Right cardiac atrium (tissue), 5 donors: ENCODE data around the gene INO80E. TPM values are rescaled to one million over a fixed set of nuclear protein-coding genes. Genes with fewer than 3 reads are reported as not detected.
"Not testable (repeated sequence)": the region's sequence is repeated elsewhere in the genome, so short reads cannot be mapped to it uniquely, and the experiment has no call there.

Experiments used
- ATAC-seq, 2 donors: fragments of 200-7000 bp; cut with Tn5 transposase; one replicate each; pipeline versions ENCODE4 v1.8.0 to v1.9.1; 2020; ENCODE audit warnings: moderate library complexity in 2 of 2, mild to moderate bottlenecking in 1 of 2
- DNase-seq, 3 donors: peaks; one replicate each; pipeline ENCODE4 v3.0.0-alpha.2; 2020
- H3K27ac ChIP-seq: one replicate; pipeline ENCODE4 v1.5.1; 2013; ENCODE audit warnings: mild to moderate bottlenecking, low read length, control low read depth, moderate library complexity
- H3K27me3 ChIP-seq: one replicate; pipeline ENCODE4 v1.6.1; 2013; ENCODE audit not compliant: control insufficient read depth, insufficient read depth
- H3K4me1 ChIP-seq: one replicate; pipeline ENCODE4 v1.6.1; 2013; ENCODE audit warnings: low read length; ENCODE audit not compliant: control insufficient read depth, insufficient read depth
- H3K4me3 ChIP-seq: one replicate; pipeline ENCODE4 v1.5.1; 2013; ENCODE audit warnings: low read length, control low read depth
- H3K9me3 ChIP-seq: one replicate; pipeline ENCODE4 v1.6.1; 2013; ENCODE audit warnings: low read length; ENCODE audit not compliant: control insufficient read depth
- WGBS: extraction: QIAGEN DNeasy Blood & Tissue Kit; methylation state at CpG from one replicate; pipeline ENCODE4 v1.1.7; 2013; 5-methylcytosine and 5-hydroxymethylcytosine counted together
- intact Hi-C, 4 donors: fragments of 100-400 bp; cut with DNase I; formaldehyde crosslinking; loops; one replicate each; pipeline versions ENCODE4 v1.11.0 to v1.14.0; 2022 to 2023
- long read RNA-seq, 4 donors: library from polyadenylated mRNA; unstranded; transcript quantifications; one replicate each; pipeline ENCODE4 v2.0.0, GENCODE V29; 2020 to 2021
- polyA plus RNA-seq: library from polyadenylated mRNA; stranded (reverse); fragments of 200-250 nt; gene quantifications from one replicate; pipeline ENCODE4 v1.2.3, GENCODE V29; 2013
- total RNA-seq, 4 donors: library from RNA; stranded (reverse); fragmentation: NEBNext Ultra II Directional; extraction: Animal tissue kit (Norgen Biotek cat#: 25700); gene quantifications; one replicate each; pipeline ENCODE4 v1.2.1, GENCODE V29; 2021
- donor health status: healthy with polysubstance abuse.
- donor health status: DM: no; HTN: yes; CAD: no.
- donor health status: DM: no; HTN: no; CAD: no.
- donor health status: DM: no; HTN: yes; CAD: no; lungs with severe emphysema.
- donor health status: DM: yes; HTN: yes; CAD: no.

The INO80E gene
- total RNA-seq (10 to 100 TPM; 32.7 to 44.6 (median 37.1) TPM), polyA plus RNA-seq (59.1 TPM)
- long read RNA-seq, donor 1, partial matches to known transcripts, result 1 of 9 reads
- long read RNA-seq, donor 1, other reads (novel, unspliced or antisense), result 6 of 9 reads
- long read RNA-seq, donor 2, partial matches to known transcripts, result 3 of 13 reads
- long read RNA-seq, donor 2, other reads (novel, unspliced or antisense), result 3 of 13 reads
- long read RNA-seq, donor 3, partial matches to known transcripts, result 0 of 7 reads
- long read RNA-seq, donor 3, other reads (novel, unspliced or antisense), result 4 of 7 reads
- long read RNA-seq, donor 4, partial matches to known transcripts, result 1 of 7 reads
- long read RNA-seq, donor 4, other reads (novel, unspliced or antisense), result 4 of 7 reads

GRCh38 chr16:29995911-29996765 is at the start of gene INO80E:
TSS of gene INO80E (plus strand) at chr16:29996241. CDS start at chr16:29996311, 70 bp downstream.
- ATAC-seq (peak; percentile 98 to 99), DNase-seq (peak; percentile 99 to 100 (median 100))
- no peaks in the 10 kb centered on the region for H3K9me3 ChIP-seq
- WGBS, result under 1% methylated on average over 65 of the region's 65 CpGs
- peak within 1 kb of the TSS; percentile 92 for H3K27ac ChIP-seq
- H3K4me1 ChIP-seq, result peaks cover 7% of the 10 kb centered on the region
- no peaks in the 10 kb centered on the region for H3K27me3 ChIP-seq
- intact Hi-C loops, result loop anchor here in 1 of 4 donors (10.0 kb wide), 2 partner anchors 131 to 181 kb away; partner anchors contain the start of genes CDIPT, PAGR1 and PRRT2
- H3K4me3 ChIP-seq, result peak within 1 kb of the TSS; percentile 73

GRCh38 chr16:29947897-29948296 is 48.1 kb upstream of the INO80E start:
- Histone ChIP-seq H3K9me3 (no peaks in the 10 kb centered on the region), H3K27me3 (no peaks in the 10 kb centered on the region), H3K4me3 (no peak overlapping the region), H3K4me1 (no peaks in the 10 kb centered on the region), H3K27ac (no peak overlapping the region)
- 79% methylated on average over 2 of the region's 2 CpGs for WGBS
- DNase-seq (no peak), ATAC-seq (no peak)
- intact Hi-C loops, result no loop called here

- WGBS, result 86% methylated on average over 4 of the region's 4 CpGs
- intact Hi-C loops, result no loop called here
- Histone ChIP-seq H3K27me3 (no peaks in the 10 kb centered on the region), H3K9me3 (no peaks in the 10 kb centered on the region), H3K27ac (no peak overlapping the region), H3K4me1 (no peaks in the 10 kb centered on the region), H3K4me3 (no peak overlapping the region)
- DNase-seq (no peak), ATAC-seq (no peak)
Observed at GRCh38 chr16:29950806-29951461, 45.1 kb upstream of the INO80E start.

- Histone ChIP-seq H3K27ac (no peak overlapping the region), H3K4me3 (no peak overlapping the region), H3K9me3 (no peaks in the 10 kb centered on the region), H3K27me3 (no peaks in the 10 kb centered on the region), H3K4me1 (no peaks in the 10 kb centered on the region)
- DNase-seq (no peak), ATAC-seq (no peak)
- WGBS, result 86% methylated on average over 8 of the region's 8 CpGs
- intact Hi-C loops, result no loop called here
Observed at GRCh38 chr16:29951625-29952365, 44.2 kb upstream of the INO80E start.

- Histone ChIP-seq H3K4me3 (no peak overlapping the region), H3K27ac (no peak overlapping the region), H3K27me3 (no peaks in the 10 kb centered on the region), H3K9me3 (no peaks in the 10 kb centered on the region), H3K4me1 (no peaks in the 10 kb centered on the region)
- no peak for ATAC-seq
- intact Hi-C loops, result no loop called here
- DNase-seq, result no peak
- 90% methylated on average over 5 of the region's 5 CpGs for WGBS
Observed at GRCh38 chr16:29958756-29959155, 37.3 kb upstream of the INO80E start.

GRCh38 chr16:29959293-29959692 is 36.7 kb upstream of the INO80E start:
- intact Hi-C loops, result no loop called here
- ATAC-seq (no peak), DNase-seq (no peak)
- no peaks in the 10 kb centered on the region for H3K4me1 ChIP-seq
- WGBS, result 81% methylated on average over 9 of the region's 9 CpGs
- H3K9me3 ChIP-seq, result no peaks in the 10 kb centered on the region
- H3K27me3 ChIP-seq, result no peaks in the 10 kb centered on the region
- H3K27ac ChIP-seq, result no peak overlapping the region
- H3K4me3 ChIP-seq, result no peak overlapping the region

- not testable (repeated sequence) for H3K27me3 ChIP-seq, ATAC-seq, DNase-seq, H3K4me3 ChIP-seq, H3K27ac ChIP-seq, H3K4me1 ChIP-seq, H3K9me3 ChIP-seq
- intact Hi-C loops, result loop anchor here in 2 of 4 donors (2.0 to 5.0 kb wide), 2 partner anchors 33 kb away; partner anchors contain the start of gene KCTD13 (in 2 of the 2)
- WGBS, result 92% methylated on average over 4 of the region's 4 CpGs
Observed at GRCh38 chr16:29959821-29960220, 36.2 kb upstream of the INO80E start.

GRCh38 chr16:29961127-29961478 is 34.9 kb upstream of the INO80E start:
- no peak for DNase-seq
- no peaks in the 10 kb centered on the region for H3K27me3 ChIP-seq
- no peaks in the 10 kb centered on the region for H3K4me1 ChIP-seq
- ATAC-seq, result no peak
- H3K9me3 ChIP-seq, result no peaks in the 10 kb centered on the region
- WGBS, result 51% methylated on average over 10 of the region's 10 CpGs
- peak overlapping the region; percentile 80 for H3K4me3 ChIP-seq
- peak overlapping the region; percentile 60 for H3K27ac ChIP-seq
- intact Hi-C loops, result loop anchor here in 2 of 4 donors (2.0 to 5.0 kb wide), 2 partner anchors 34 kb away; partner anchors contain the start of gene KCTD13 (in 2 of the 2)

GRCh38 chr16:29961479-29962343 is 34.3 kb upstream of the INO80E start, which contains the start of gene TMEM219:
TSS of gene TMEM219 (plus strand) at chr16:29962079. CDS start at chr16:29963144, 1,065 bp downstream.
- no peaks in the 10 kb centered on the region for H3K9me3 ChIP-seq
- peak; percentile 98 for ATAC-seq
- peak within 1 kb of the TSS; percentile 80 for H3K4me3 ChIP-seq
- H3K27me3 ChIP-seq, result no peaks in the 10 kb centered on the region
- peak within 1 kb of the TSS; percentile 95 for H3K27ac ChIP-seq
- H3K4me1 ChIP-seq, result no peaks in the 10 kb centered on the region
- intact Hi-C loops, result loop anchor here in 2 of 4 donors (2.0 to 5.0 kb wide), 2 partner anchors 34 to 35 kb away; partner anchors contain the start of gene KCTD13 (in 2 of the 2)
- DNase-seq, result peak; percentile 91 to 98 (median 97)
- WGBS, result under 1% methylated on average over 75 of the region's 75 CpGs
